Left ventricle myocardium superior (tissue), 1 donor: ENCODE data around the gene MAP3K5. TPM values are rescaled to one million over a fixed set of nuclear protein-coding genes. Genes with fewer than 3 reads are reported as not detected.

Source experiments
- ATAC-seq: fragments of 200-7000 bp; cut with Tn5 transposase; one replicate; pipeline ENCODE4 v1.9.1; 2020; ENCODE audit warnings: mild to moderate bottlenecking, moderate library complexity
- DNase-seq: peaks from one replicate; pipeline ENCODE4 v3.0.0-alpha.2; 2020
- intact Hi-C: fragments of 100-400 bp; cut with micrococcal nuclease; formaldehyde crosslinking; loops from one replicate; pipeline ENCODE4 v1.11.0; 2022
- total RNA-seq: library from RNA; stranded (reverse); fragmentation: NEBNext Ultra II Directional; extraction: Animal tissue kit (Norgen Biotek cat#: 25700); gene quantifications from one replicate; pipeline ENCODE4 v1.2.1, GENCODE V29; 2021
- donor health status: DM: no; HTN: yes; CAD: no; lungs with severe emphysema.

Gene MAP3K5
- total RNA-seq, 1 donor from 2014 or later = 38.5 TPM

- DNase-seq = no peak
- ATAC-seq = no peak
- intact Hi-C loops = no loop called here
These were observed 252.2 kb downstream of the MAP3K5 start for GRCh38 chr6:136539967-136540652.

DNA sequence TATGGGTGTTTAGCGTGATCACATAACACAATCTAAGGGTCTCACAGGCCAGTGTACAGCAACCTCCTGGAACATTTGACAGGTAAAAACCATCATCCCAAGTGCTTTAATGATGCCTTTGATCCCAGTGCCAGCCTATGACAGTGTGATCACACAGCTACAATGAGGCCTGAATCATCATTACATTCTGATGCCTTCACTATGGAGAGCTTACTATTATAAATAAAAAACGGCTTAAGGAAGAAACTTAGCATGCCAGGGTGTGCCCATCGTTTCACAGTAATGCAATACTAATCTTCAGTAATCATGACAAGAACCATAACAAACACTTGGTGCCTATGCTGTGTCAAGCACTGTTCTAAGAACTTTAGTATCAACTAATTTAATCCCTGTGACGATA is 253.4 kb downstream of the MAP3K5 start:
- ATAC-seq = no peak
- no peak for DNase-seq
- intact Hi-C loops = no loop called here

- ATAC-seq (no peak), DNase-seq (no peak)
- intact Hi-C loops = no loop called here
These were observed 256.2 kb downstream of the MAP3K5 start for GRCh38 chr6:136535880-136536650.

- intact Hi-C loops = no loop called here
- ATAC-seq = no peak
- DNase-seq = no peak
These were observed 257.1 kb downstream of the MAP3K5 start for GRCh38 chr6:136535017-136535765.

GRCh38 chr6:136534268-136534667 is 258.0 kb downstream of the MAP3K5 start:
- DNase-seq = no peak
- no peak for ATAC-seq

GRCh38 chr6:136533487-136533886 is 258.8 kb downstream of the MAP3K5 start:
- ATAC-seq (no peak), DNase-seq (no peak)
- intact Hi-C loops = no loop called here

More at GRCh38 chr6:136534268-136534667, 258.0 kb downstream of the MAP3K5 start:
- intact Hi-C loops = no loop called here

DNA sequence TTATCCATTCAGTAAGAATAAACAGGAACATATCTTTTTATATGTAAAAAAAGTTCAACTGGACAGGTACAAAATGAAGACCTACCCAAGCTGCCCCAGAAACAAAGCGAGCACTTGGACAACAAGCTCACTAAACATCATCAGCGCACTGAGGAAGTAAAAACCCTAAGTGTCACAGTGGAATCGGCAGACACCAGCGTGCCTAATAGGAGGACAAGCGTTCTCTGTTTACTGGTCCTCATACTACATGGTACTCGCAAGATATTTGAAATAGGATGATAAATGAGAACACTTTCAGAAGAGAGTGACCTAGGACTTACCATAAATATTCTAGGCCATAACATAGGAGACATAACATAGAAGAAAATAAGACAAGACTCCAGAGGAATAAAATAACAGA is 260.2 kb downstream of the MAP3K5 start:
- intact Hi-C loops = no loop called here
- ATAC-seq (no peak), DNase-seq (no peak)

DNA sequence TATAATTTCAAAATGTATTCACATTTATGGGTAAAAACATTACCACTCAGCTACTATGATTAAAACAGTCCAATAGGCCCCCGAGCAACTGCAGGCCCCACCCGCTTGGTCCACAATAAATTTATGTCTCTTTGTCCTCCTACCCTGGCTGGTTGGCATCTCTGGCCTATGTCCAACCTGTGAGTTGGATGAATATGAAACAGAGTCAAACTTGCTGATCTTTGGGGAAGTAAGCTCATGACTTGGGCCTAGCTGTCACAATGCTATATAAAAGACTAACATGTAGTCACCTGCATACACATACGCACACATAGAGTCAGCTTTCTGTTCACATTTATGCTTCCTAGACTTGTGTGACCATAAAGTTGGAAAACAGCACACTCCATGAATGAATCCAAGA is 262.6 kb downstream of the MAP3K5 start:
- no peak for DNase-seq
- ATAC-seq = no peak
- intact Hi-C loops = no loop called here

DNA sequence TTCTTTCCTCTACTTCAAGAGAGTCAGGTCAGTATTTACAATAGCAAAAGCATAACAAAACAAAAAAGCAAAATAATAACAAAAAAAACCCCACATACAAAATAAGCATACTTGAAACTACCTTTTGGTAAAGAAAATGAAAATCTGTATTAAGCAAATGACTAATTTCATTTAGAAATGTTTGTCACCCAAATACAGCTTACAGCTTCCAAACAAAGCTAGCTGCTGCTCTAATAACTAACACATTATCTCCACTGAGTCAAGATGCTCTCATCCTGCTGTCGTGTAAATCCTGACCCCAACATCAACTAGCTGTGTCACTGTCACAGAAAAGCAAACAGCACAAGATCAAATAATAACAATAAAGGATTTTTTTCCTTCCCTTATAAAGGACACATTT is 263.8 kb downstream of the MAP3K5 start:
- no peak for ATAC-seq
- no peak for DNase-seq
- intact Hi-C loops = no loop called here

GRCh38 chr6:136527831-136528230 is 264.4 kb downstream of the MAP3K5 start:
- intact Hi-C loops = no loop called here
- no peak for ATAC-seq
- no peak for DNase-seq

DNA sequence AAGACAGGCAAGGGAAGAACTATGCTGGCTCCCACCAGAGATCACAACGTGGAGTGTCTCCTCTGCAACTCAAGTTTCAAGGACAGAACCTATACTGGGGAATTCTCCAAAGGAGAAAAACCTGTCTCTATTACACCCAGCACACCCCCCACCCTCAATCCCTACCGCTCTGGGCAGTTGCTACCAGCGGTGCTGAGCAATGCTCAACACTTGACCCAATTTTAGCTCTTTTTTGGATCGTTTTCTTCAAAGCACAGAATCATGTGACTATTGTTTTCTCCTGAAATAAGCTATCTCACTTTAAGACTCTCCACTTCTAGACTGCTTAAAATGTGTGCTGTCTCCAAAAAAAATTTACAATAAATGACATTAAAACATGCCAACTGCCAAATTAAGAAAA is 265.3 kb downstream of the MAP3K5 start:
- ATAC-seq (no peak), DNase-seq (no peak)
- intact Hi-C loops = no loop called here

DNA sequence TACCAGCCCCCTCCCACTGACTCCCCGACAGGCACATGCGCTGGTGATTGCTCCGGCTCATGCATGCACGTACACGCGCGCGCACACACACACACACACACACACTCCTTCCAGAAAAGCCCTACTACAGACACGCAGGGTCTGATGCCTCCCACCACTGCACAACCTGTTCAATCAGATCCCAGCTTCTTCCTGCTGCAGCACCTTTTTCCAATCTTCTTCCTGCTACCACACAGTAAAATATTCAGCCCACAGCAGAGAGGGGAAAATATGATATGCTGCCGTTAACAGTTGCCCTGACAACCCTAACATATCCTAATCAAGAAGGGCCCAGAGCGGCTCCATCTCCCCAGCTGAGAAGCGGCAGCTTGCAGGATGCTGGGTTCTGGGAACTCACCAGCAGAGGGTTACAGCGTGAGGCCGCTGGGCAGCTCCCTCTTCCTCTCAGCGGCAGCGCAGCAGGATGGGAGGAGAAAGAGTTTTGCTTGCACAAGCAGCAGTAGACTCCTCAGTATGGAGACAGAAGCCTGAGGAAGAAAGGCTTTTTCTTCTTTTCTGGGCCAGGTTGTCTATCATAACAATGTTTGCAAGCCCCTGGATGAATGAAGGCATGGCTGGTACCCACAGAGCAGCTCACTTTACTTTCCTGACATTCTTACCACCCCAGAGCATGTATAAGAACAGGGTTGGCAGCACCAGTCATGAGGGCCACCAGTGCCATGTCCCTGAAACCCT is 265.9 kb downstream of the MAP3K5 start:
- ATAC-seq = peak; percentile 79
- intact Hi-C loops = no loop called here
- peak; percentile 56 for DNase-seq

- no peak for DNase-seq
- intact Hi-C loops = no loop called here
- ATAC-seq = no peak
These were observed 266.6 kb downstream of the MAP3K5 start for GRCh38 chr6:136525586-136526195.

DNA sequence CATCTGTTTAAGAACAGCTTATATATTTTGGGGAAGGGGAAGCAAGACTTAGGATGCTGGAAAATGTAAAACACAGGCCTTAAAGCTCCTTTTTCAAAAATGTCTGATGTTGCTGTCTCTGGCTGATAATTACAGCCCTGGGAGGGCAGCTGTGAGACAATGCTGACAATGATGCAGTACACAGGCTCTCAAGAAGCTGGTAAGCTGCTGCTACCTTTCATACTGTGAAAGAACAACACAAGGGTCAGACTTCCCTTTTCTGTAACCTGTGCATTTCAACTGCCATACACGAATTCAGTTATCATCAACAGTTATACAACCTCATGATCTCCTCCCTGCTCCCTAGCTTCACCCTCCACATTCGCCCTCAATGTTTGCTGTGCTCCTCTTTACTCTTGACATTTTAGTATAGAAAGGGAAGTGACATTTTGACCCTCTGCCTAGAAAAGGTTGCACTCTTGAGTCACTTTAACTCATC is 267.3 kb downstream of the MAP3K5 start:
- ATAC-seq (no peak), DNase-seq (no peak)
- intact Hi-C loops = no loop called here

DNA sequence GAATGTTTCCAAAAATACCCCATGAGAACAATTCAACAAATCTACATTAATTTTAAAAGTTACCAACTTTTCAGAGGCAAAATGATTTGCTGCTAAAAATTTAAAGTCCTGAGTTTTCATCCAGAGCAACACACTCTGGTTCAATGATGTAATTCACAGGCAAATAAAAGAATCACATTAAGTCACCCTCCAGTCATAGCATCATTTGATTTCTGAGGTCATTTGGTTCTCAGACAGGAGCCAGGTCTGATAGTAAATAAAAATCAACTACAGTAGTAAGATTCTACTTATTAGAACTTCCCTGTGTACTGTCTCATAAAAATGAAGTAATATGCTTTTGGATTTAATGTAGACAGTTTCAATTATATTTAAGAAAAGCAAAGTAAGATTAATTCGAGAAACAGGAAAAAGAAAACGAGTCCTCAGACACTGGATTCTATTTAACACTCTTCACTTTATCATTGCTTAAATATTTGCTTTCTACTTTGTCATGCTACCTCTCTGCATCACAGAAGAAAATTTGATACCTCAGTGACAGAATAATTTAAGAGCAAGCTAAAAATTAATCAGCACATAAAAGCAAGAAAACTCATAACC is 267.8 kb downstream of the MAP3K5 start:
- intact Hi-C loops = no loop called here
- DNase-seq = no peak
- ATAC-seq = no peak

- ATAC-seq (no peak), DNase-seq (no peak)
- intact Hi-C loops = no loop called here
These were observed 269.1 kb downstream of the MAP3K5 start for GRCh38 chr6:136523196-136523595.

GRCh38 chr6:136522636-136523035 is 269.6 kb downstream of the MAP3K5 start:
- ATAC-seq (no peak), DNase-seq (no peak)
- intact Hi-C loops = no loop called here

DNA sequence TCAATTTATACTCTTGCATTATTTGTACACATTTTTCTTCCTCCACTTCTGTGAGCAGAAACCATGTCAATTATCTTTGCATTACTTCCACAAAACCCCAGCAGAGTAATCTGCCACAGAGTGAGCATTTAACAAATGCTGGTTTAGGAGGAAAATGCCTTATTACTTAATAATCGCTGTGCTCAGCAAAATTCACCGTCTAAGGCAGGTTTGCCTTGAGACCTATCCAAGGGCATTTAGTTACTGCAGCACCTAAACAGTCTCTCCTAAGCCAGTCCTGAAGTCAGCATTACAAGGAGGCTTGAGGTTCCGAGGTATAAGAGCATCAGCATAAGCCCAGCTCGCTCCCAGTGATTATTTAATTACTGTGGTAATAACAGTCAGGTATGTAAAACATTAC is 270.4 kb downstream of the MAP3K5 start:
- no peak for ATAC-seq
- intact Hi-C loops = no loop called here

DNA sequence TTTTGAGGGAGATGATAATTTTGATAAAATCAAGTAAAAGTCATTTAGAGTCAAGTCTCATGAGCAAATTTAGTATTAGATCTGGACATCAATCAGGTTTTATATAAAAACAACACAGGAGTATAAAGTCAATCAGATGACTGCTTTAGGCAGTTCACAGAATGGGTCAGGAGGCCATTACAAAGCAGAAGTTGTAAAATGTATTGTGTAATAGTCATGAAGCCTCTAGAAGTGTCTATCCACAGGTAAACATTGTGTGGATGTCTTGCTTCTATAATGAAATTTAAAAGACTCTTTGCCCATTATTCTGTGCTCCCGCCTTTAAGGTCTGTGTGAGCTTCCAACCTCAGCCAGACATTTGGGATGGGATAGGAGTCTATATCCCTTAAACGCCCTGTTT is 270.9 kb downstream of the MAP3K5 start:
- intact Hi-C loops = no loop called here
- ATAC-seq (no peak), DNase-seq (no peak)

More for the DNA sequence above, 270.4 kb downstream of the MAP3K5 start:
- no peak for DNase-seq
